Panc1 (cell line): ENCODE results near the gene CBX2. TPM values are rescaled to one million over a fixed set of nuclear protein-coding genes. Genes with fewer than 3 reads are reported as not detected.

Source experiments
- ATAC-seq: fragments of 200-7000 bp; cut with Tn5 transposase; 2 replicates; pipeline ENCODE4 v1.9.1; 2020; ENCODE audit warnings: mild to moderate bottlenecking, moderate library complexity
- BruUV-seq: library from RNA; stranded (reverse); fragments of 400-500 nt; replicated peaks from 2 replicates; lab custom pipeline; 2021; lab: Mats Ljungman, UMichigan
- CTCF ChIA-PET: fragments of 300-600 bp; sonication (Branson Sonifier 250); formaldehyde crosslinking; loops from one replicate; lab custom pipeline; 2022; ENCODE audit warnings: antibody characterized with exemption; lab: Charles Lee
- POLR2A ChIA-PET: fragments of 300-600 bp; sonication (Branson Sonifier 250); formaldehyde crosslinking; loops from one replicate; lab custom pipeline; 2022; ENCODE audit warnings: antibody characterized with exemption; lab: Charles Lee
- DNase-seq: peaks from one replicate; pipeline ENCODE4 v3.0.0-alpha.2; 2010; ENCODE audit warnings: low read depth, low spot score
- H3K27ac ChIP-seq: 2 replicates; pipeline ENCODE4 v1.5.1; 2011; ENCODE audit warnings: mild to moderate bottlenecking, low read length, inconsistent platforms
- H3K27me3 ChIP-seq: fragments of 200-500 bp; sonication (Bioruptor generic); 2 replicates; pipeline ENCODE4 v1.6.0; 2014; ENCODE audit warnings: low read length, inconsistent platforms; ENCODE audit not compliant: control insufficient read depth, insufficient read depth
- H3K36me3 ChIP-seq: fragments of 200-500 bp; sonication (Bioruptor generic); 2 replicates; pipeline ENCODE4 v1.5.1; 2014; ENCODE audit warnings: inconsistent platforms, mild to moderate bottlenecking, low read length, moderate library complexity; ENCODE audit not compliant: control insufficient read depth, insufficient read depth
- H3K4me1 ChIP-seq: 2 replicates; pipeline ENCODE4 v1.5.1; 2011; ENCODE audit warnings: inconsistent platforms, mild to moderate bottlenecking, low read length, moderate library complexity; ENCODE audit not compliant: control insufficient read depth, insufficient read depth
- H3K4me3 ChIP-seq, 2 experiments: 2 replicates each; pipeline ENCODE4 v1.5.1; 2011 to 2012; ENCODE audit warnings: low read depth in 2 of 2, low read length in 2 of 2, mild to moderate bottlenecking in 2 of 2, inconsistent platforms in 1 of 2, moderate library complexity in 1 of 2
- H3K9me3 ChIP-seq: fragments of 200-500 bp; sonication (Bioruptor generic); 2 replicates; pipeline ENCODE4 v1.5.1; 2014; ENCODE audit warnings: low read depth, mild to moderate bottlenecking, inconsistent platforms, low read length, moderate library complexity; ENCODE audit not compliant: control insufficient read depth, insufficient read depth
- CTCF ChIP-seq: fragments of 450-650 bp; IDR thresholded peaks from 2 replicates; pipeline ENCODE4 v1.5.1; 2017; ENCODE audit warnings: mild to moderate bottlenecking
- POLR2AphosphoS5 ChIP-seq: IDR thresholded peaks from 2 replicates; pipeline ENCODE4 v1.6.1; 2012; ENCODE audit warnings: mild to moderate bottlenecking, low read depth, low read length, moderate library complexity
- REST ChIP-seq, 2 experiments: IDR thresholded peaks; 2 replicates each; pipeline ENCODE4 v1.6.1; 2011 to 2012; ENCODE audit warnings: low read depth in 2 of 2, control low read depth in 1 of 2, low read length in 1 of 2, mild to moderate bottlenecking in 1 of 2, moderate library complexity in 1 of 2; ENCODE audit not compliant: insufficient read depth in 1 of 2
- SIN3A ChIP-seq: IDR thresholded peaks from 2 replicates; pipeline ENCODE4 v1.6.1; 2012; ENCODE audit warnings: low read depth, mild to moderate bottlenecking, low read length, moderate library complexity, borderline replicate concordance; ENCODE audit not compliant: insufficient read depth
- TCF7L2 ChIP-seq: IDR thresholded peaks from 2 replicates; pipeline ENCODE4 v1.6.1; 2011; ENCODE audit warnings: mild to moderate bottlenecking, low read depth, low read length, inconsistent platforms
- in situ Hi-C: cut with HindIII; loops from 2 replicates; pipeline ENCODE4 v1.10.0; 2016; ENCODE audit warnings: low sequenced_read_pairs, low pct_unique_long_range_greater_than_20kb
- intact Hi-C: fragments of 100-400 bp; cut with micrococcal nuclease; formaldehyde crosslinking; loops from one replicate; pipeline ENCODE4 v1.10.0; 2022; ENCODE audit not compliant: unreplicated experiment
- total RNA-seq: library from RNA; stranded (reverse); gene quantifications from one replicate; pipeline ENCODE4 v1.2.1, GENCODE V29; 2021; ENCODE audit not compliant: unreplicated experiment

Gene CBX2
- total RNA-seq, 1 experiment from 2014 or later: 9.0 TPM

- Histone ChIP-seq H3K4me3 (no peak overlapping the region), H3K4me1 (peaks cover 28% of the 10 kb centered on the region), H3K27ac (no peak overlapping the region), H3K36me3 (no peaks in the 10 kb centered on the region; the same call in 1 of the 2 replicates), H3K27me3 (peaks cover 4% of the 10 kb centered on the region; the same call in 1 of the 2 replicates), H3K9me3 (no peaks in the 10 kb centered on the region)
- intact Hi-C loops: no loop called here
- in situ Hi-C loops: no loop called here
- no TSS peak for BruUV-seq
- no peak for TF ChIP-seq POLR2AphosphoS5
- no peak for TF ChIP-seq REST (IDR thresholded peaks at IDR 0.05; ENCODE audit: insufficient read depth in 1 of 2, low read depth in 2 of 2, low read length in 1 of 2)
- TF ChIP-seq SIN3A: no peak
- no peak for TF ChIP-seq CTCF
- TF ChIP-seq TCF7L2: no peak
- ChIA-PET CTCF (interaction anchor here (0.6 kb wide), 1 partner anchor 145 kb away, joined by 9 read pairs; no protein-coding TSS in a partner anchor), POLR2A (no interaction called here)
- DNase-seq (no peak), ATAC-seq (no peak)
These were observed 24.9 kb downstream of the CBX2 start for GRCh38 chr17:79802736-79803420.

- peaks cover 4% of the 10 kb centered on the region; the same call in 1 of the 2 replicates for H3K27me3 ChIP-seq
- CTCF ChIA-PET: no interaction called here
- no TSS peak for BruUV-seq
These were observed 25.6 kb downstream of the CBX2 start for GRCh38 chr17:79803421-79803996.

More at GRCh38 chr17:79803421-79803996, 25.6 kb downstream of the CBX2 start:
- TF ChIP-seq SIN3A: no peak
- no peak for TF ChIP-seq POLR2AphosphoS5
- no peak for TF ChIP-seq REST (IDR thresholded peaks at IDR 0.05; ENCODE audit: insufficient read depth in 1 of 2, low read depth in 2 of 2, low read length in 1 of 2)
- TF ChIP-seq CTCF: no peak
- no peak for TF ChIP-seq TCF7L2
- no peaks in the 10 kb centered on the region for H3K9me3 ChIP-seq
- peak overlapping the region; percentile 49; the same call in 1 of the 2 replicates for H3K27ac ChIP-seq
- H3K36me3 ChIP-seq: no peaks in the 10 kb centered on the region; the same call in 1 of the 2 replicates
- in situ Hi-C loops (no loop called here), intact Hi-C loops (no loop called here)
- POLR2A ChIA-PET: no interaction called here
- no peak for DNase-seq
- H3K4me3 ChIP-seq: peak overlapping the region; percentile 28 to 48
- peaks cover 22% of the 10 kb centered on the region for H3K4me1 ChIP-seq
- ATAC-seq: no peak
